ENCODE results near the gene CACUL1.

- no peak for TF ChIP-seq ZNF180 (CRISPR knock-in tag; IDR thresholded peaks at IDR 0.05; ENCODE audit: borderline replicate concordance, low read depth)
- no peak for TF ChIP-seq POLR2AphosphoS5 (IDR thresholded peaks at IDR 0.05; ENCODE audit: low read depth, low read length)
- no peak for TF ChIP-seq ZNF816 (CRISPR knock-in tag; IDR thresholded peaks at IDR 0.05; ENCODE audit: borderline replicate concordance)
- TF ChIP-seq HOMEZ (CRISPR knock-in tag; IDR thresholded peaks at IDR 0.05; ENCODE audit: low read depth), result no peak
- TF ChIP-seq ZSCAN20 (CRISPR knock-in tag; IDR thresholded peaks at IDR 0.05; ENCODE audit: borderline replicate concordance), result no peak
- no peak for TF ChIP-seq JUNB (CRISPR knock-in tag; IDR thresholded peaks at IDR 0.05; ENCODE audit: borderline replicate concordance)
- TF ChIP-seq NFIC (IDR thresholded peaks at IDR 0.05; ENCODE audit: low read length), result no peak
- TF ChIP-seq BRCA1 (CRISPR knock-in tag; IDR thresholded peaks at IDR 0.05), result no peak
- no peak for TF ChIP-seq YY1 (IDR thresholded peaks at IDR 0.05; ENCODE audit: insufficient read depth, insufficient replicate concordance, low read depth, low read length)
- no peak for TF ChIP-seq RBM39 (IDR thresholded peaks at IDR 0.05; ENCODE audit: low read depth, low read length, poor library complexity, severe bottlenecking)
- no peak for TF ChIP-seq ZFP91 (CRISPR knock-in tag; IDR thresholded peaks at IDR 0.05; ENCODE audit: borderline replicate concordance)
- no peak for TF ChIP-seq ATF2 (CRISPR knock-in tag; IDR thresholded peaks at IDR 0.05)
- TF ChIP-seq ATAD3A (CRISPR knock-in tag; IDR thresholded peaks at IDR 0.05), result no peak
Observed at GRCh38 chr10:118628397-118628796, 126.4 kb downstream of the CACUL1 start.

All from HepG2 (cell line).